Measurements from ENCODE around the gene CH25H. TPM values are rescaled to one million over a fixed set of nuclear protein-coding genes. Genes with fewer than 3 reads are reported as not detected.

CH25H gene
- total and polyA plus RNA-seq, 10 of the 15 experiments (the other 5 are each of a cell fraction or from before 2014, with no cell fraction given), result not detected

- H3K27ac ChIP-seq (ENCODE audit: control insufficient read depth, insufficient read depth), result no peak overlapping the region
- H3K4me2 ChIP-seq (ENCODE audit: control insufficient read depth, insufficient read depth), result no peak overlapping the region
- DNase-seq (ENCODE audit: low read depth, low spot score) (no peak), ATAC-seq (no peak), FAIRE-seq (no peak)
- no peaks in the 10 kb centered on the region for H3K36me3 ChIP-seq (ENCODE audit: control insufficient read depth in 2 of 2, insufficient read depth in 2 of 2, low read length in 1 of 2)
- in situ Hi-C loops (cut with MboI) (no loop called here), intact Hi-C loops (cut with micrococcal nuclease; ENCODE audit: unreplicated experiment) (no loop called here)
- H4K20me1 ChIP-seq (ENCODE audit: control insufficient read depth, insufficient read depth), result no peaks in the 10 kb centered on the region
- POLR2A ChIA-PET, result no interaction called here
- no peaks in the 10 kb centered on the region for H3K27me3 ChIP-seq (replicated peaks in 1 of 2; ENCODE audit: control insufficient read depth in 2 of 2, insufficient read depth in 2 of 2, low read length in 1 of 2)
- H3K4me1 ChIP-seq (ENCODE audit: control insufficient read depth, insufficient read depth, low read length), result peaks cover 26% of the 10 kb centered on the region
- BruUV-seq (replicated peaks), result no TSS peak
- CTCF ChIA-PET, result no interaction called here
- no peak overlapping the region for H3K9ac ChIP-seq (ENCODE audit: control insufficient read depth, insufficient read depth, low read length)
- SMC1A ChIA-PET (ENCODE audit: uncharacterized antibody, unreplicated experiment), result interaction anchor here (1.5 kb wide), 1 partner anchor 21 kb away, joined by 3 read pairs; no protein-coding TSS in a partner anchor
- TF ChIP-seq MXI1 (IDR thresholded peaks at IDR 0.05; ENCODE audit: low read depth, low read length), result no peak
- TF ChIP-seq SKIL (IDR thresholded peaks at IDR 0.05; ENCODE audit: low read depth, poor library complexity, severe bottlenecking), result no peak
- TF ChIP-seq ETV6 (conservative IDR thresholded peaks at IDR 0.05 in 1 of 2, IDR thresholded peaks at IDR 0.05 in 1 of 2; ENCODE audit: borderline replicate concordance in 1 of 2, low read depth in 1 of 2), result no peak
- no peak for TF ChIP-seq POLR2AphosphoS5 (IDR thresholded peaks at IDR 0.05; ENCODE audit: low read length)
- TF ChIP-seq E4F1 (IDR thresholded peaks at IDR 0.05; ENCODE audit: borderline replicate concordance, partially characterized antibody), result no peak
- TF ChIP-seq PML (IDR thresholded peaks at IDR 0.05; ENCODE audit: low read length), result no peak
- no peak for TF ChIP-seq POU2F2 (IDR thresholded peaks at IDR 0.05; ENCODE audit: borderline replicate concordance, low read depth, low read length)
- TF ChIP-seq ZNF274 (IDR thresholded peaks at IDR 0.05; ENCODE audit: insufficient read depth, insufficient read length), result no peak
- TF ChIP-seq GABPA (IDR thresholded peaks at IDR 0.05; ENCODE audit: low read depth), result no peak
- TF ChIP-seq, protein P1, sequence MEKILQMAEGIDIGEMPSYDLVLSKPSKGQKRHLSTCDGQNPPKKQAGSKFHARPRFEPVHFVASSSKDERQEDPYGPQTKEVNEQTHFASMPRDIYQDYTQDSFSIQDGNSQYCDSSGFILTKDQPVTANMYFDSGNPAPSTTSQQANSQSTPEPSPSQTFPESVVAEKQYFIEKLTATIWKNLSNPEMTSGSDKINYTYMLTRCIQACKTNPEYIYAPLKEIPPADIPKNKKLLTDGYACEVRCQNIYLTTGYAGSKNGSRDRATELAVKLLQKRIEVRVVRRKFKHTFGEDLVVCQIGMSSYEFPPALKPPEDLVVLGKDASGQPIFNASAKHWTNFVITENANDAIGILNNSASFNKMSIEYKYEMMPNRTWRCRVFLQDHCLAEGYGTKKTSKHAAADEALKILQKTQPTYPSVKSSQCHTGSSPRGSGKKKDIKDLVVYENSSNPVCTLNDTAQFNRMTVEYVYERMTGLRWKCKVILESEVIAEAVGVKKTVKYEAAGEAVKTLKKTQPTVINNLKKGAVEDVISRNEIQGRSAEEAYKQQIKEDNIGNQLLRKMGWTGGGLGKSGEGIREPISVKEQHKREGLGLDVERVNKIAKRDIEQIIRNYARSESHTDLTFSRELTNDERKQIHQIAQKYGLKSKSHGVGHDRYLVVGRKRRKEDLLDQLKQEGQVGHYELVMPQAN (conservative IDR thresholded peaks at IDR 0.05), result no peak
- no peak overlapping the region for H3K4me3 ChIP-seq
- RAD21 ChIA-PET (ENCODE audit: unreplicated experiment), result interaction anchor here (0.6 to 2.3 kb wide), 2 partner anchors 176 to 228 kb away, joined by 3 to 7 read pairs; no protein-coding TSS in a partner anchor
- no peak overlapping the region for H2AFZ ChIP-seq (ENCODE audit: control insufficient read depth, low read depth, low read length)
- no peaks in the 10 kb centered on the region for H3K9me3 ChIP-seq (replicated peaks; ENCODE audit: control insufficient read depth, insufficient read depth, low read length)
- H3K79me2 ChIP-seq (ENCODE audit: control insufficient read depth, insufficient read depth, low read length), result no peaks in the 10 kb centered on the region
Observed at GRCh38 chr10:89162596-89162995, 44.5 kb downstream of the CH25H start.
